Suprapubic skin (tissue), 4 donors: ENCODE results near the gene ZNF280C. TPM values are rescaled to one million over a fixed set of nuclear protein-coding genes. Genes with fewer than 3 reads are reported as not detected.

Experiments used
- DNase-seq, 2 donors: peaks; one replicate each; pipeline ENCODE4 v3.0.0-alpha.2; 2019; ENCODE audit warnings: low spot score in 2 of 2
- H3K27ac ChIP-seq: fragments of 200-600 bp; sonication (generic); one replicate; pipeline ENCODE4 v1.5.1; 2019
- H3K27me3 ChIP-seq: fragments of 200-600 bp; sonication (generic); one replicate; pipeline ENCODE4 v1.5.1; 2019
- H3K36me3 ChIP-seq: fragments of 200-600 bp; sonication (generic); one replicate; pipeline ENCODE4 v1.5.1; 2019
- H3K4me1 ChIP-seq: fragments of 200-600 bp; sonication (generic); one replicate; pipeline ENCODE4 v1.5.1; 2019
- H3K4me3 ChIP-seq: fragments of 200-600 bp; sonication (generic); one replicate; pipeline ENCODE4 v1.5.1; 2019; ENCODE audit warnings: mild to moderate bottlenecking
- H3K9me3 ChIP-seq: fragments of 200-600 bp; sonication (generic); one replicate; pipeline ENCODE4 v1.5.1; 2019
- EP300 ChIP-seq: sonication (generic); formaldehyde crosslinking; IDR thresholded peaks from one replicate; pipeline ENCODE4 v1.6.1; 2017; ENCODE audit warnings: antibody characterized with exemption
- POLR2A ChIP-seq, 2 donors: fragments of 450-650 bp; IDR thresholded peaks; one replicate each; pipeline ENCODE4 v1.6.1; 2017; ENCODE audit warnings: antibody characterized with exemption in 2 of 2, mild to moderate bottlenecking in 2 of 2, moderate library complexity in 2 of 2
- POLR2AphosphoS5 ChIP-seq, 3 donors: sonication (generic); formaldehyde crosslinking; IDR thresholded peaks; one replicate each; pipeline ENCODE4 v1.6.1; 2017; ENCODE audit warnings: antibody characterized with exemption in 3 of 3
- WGBS: methylation state at CpG from one replicate; pipeline ENCODE4 v1.1.5; 2018; 5-methylcytosine and 5-hydroxymethylcytosine counted together
- total RNA-seq, 4 donors: library from RNA; depleted of rRNA; stranded (reverse); fragments of >200 nt; gene quantifications; one replicate each; pipeline ENCODE4 v1.1.0, GENCODE V29; 2016
- TF ChIP-seq, protein P1 (sequence below), 2 donors: fragments of 200-600 bp in 1 of 2; fragments of 450-650 bp in 1 of 2; sonication (generic) in 1 of 2; IDR thresholded peaks; one replicate each; pipeline ENCODE4 v1.5.1; 2016 to 2019; ENCODE audit warnings: antibody characterized with exemption in 2 of 2, mild to moderate bottlenecking in 1 of 2, moderate library complexity in 1 of 2

The ZNF280C gene
- total RNA-seq, 4 donors from 2014 or later: 4.5 to 7.2 (median 6.1) TPM

DNA sequence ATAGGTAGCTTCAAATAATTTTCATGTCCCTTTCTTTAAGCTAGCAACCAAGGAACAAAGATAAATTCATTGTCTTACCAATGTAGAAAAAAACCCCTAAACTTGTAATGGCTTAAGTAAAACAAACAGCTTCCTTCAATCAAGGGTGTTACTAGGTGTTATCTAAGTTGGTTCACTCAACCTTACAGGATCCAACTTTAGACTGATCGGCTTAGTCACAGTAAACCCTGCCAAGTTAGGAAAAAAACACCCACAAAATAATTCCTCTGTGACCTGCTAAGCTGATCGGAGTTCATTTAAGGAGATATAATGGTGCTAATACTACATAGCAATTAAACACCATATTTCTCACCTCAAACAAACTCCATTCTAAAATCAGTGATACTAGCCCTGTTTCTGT, 113.1 kb downstream of the ZNF280C start:
- Histone ChIP-seq H3K27ac (no peak overlapping the region), H3K4me1 (no peaks in the 10 kb centered on the region), H3K4me3 (no peak overlapping the region), H3K9me3 (no peaks in the 10 kb centered on the region), H3K36me3 (no peaks in the 10 kb centered on the region), H3K27me3 (no peaks in the 10 kb centered on the region)
- DNase-seq: no peak
- TF ChIP-seq POLR2AphosphoS5 (IDR thresholded peaks at IDR 0.05): no peak
- TF ChIP-seq, protein P1, sequence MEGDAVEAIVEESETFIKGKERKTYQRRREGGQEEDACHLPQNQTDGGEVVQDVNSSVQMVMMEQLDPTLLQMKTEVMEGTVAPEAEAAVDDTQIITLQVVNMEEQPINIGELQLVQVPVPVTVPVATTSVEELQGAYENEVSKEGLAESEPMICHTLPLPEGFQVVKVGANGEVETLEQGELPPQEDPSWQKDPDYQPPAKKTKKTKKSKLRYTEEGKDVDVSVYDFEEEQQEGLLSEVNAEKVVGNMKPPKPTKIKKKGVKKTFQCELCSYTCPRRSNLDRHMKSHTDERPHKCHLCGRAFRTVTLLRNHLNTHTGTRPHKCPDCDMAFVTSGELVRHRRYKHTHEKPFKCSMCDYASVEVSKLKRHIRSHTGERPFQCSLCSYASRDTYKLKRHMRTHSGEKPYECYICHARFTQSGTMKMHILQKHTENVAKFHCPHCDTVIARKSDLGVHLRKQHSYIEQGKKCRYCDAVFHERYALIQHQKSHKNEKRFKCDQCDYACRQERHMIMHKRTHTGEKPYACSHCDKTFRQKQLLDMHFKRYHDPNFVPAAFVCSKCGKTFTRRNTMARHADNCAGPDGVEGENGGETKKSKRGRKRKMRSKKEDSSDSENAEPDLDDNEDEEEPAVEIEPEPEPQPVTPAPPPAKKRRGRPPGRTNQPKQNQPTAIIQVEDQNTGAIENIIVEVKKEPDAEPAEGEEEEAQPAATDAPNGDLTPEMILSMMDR (IDR thresholded peaks at IDR 0.05): no peak
- no peak for TF ChIP-seq POLR2A (IDR thresholded peaks at IDR 0.05)
- TF ChIP-seq EP300: no peak
- 44% methylated on average over 2 of the region's 2 CpGs for WGBS

Other genes starting within 250 kb of the ZNF280C start
- 10 to 100 TPM; 17.3 to 26.3 (median 21.6) TPM for gene ELF4, start 158.4 kb downstream of the ZNF280C start, total RNA-seq
- 10 to 100 TPM in 1 of 4 donors, 1 to 10 TPM in 3; 7.6 to 11.9 (median 9.3) TPM for gene AIFM1, start 103.1 kb downstream of the ZNF280C start, total RNA-seq
- gene RAB33A, start 96.9 kb downstream of the ZNF280C start, total RNA-seq: not detected
- 10 to 100 TPM; 11.1 to 45.8 (median 15.7) TPM for gene SLC25A14, start 71.0 kb upstream of the ZNF280C start, total RNA-seq
- gene GPR119, start 116.8 kb upstream of the ZNF280C start, total RNA-seq: not detected
- 10 to 100 TPM; 11.3 to 22.5 (median 15.9) TPM for gene RBMX2, start 133.1 kb upstream of the ZNF280C start, total RNA-seq